ENCODE data around the gene CBR3. TPM values are rescaled to one million over a fixed set of nuclear protein-coding genes. Genes with fewer than 3 reads are reported as not detected.

The CBR3 gene
- total RNA-seq: 12.8 and 17.7 TPM in 2 replicates

GRCh38 chr21:36134803-36135390, at the start of gene CBR3:
Gene CBR3, plus strand, starts transcription at chr21:36135079. Its CDS starts 114 bp downstream, at chr21:36135193.
- peak within 1 kb of the TSS; percentile 77 for H3K4me3 ChIP-seq (ENCODE audit: low read depth, low read length)
- no peak for DNase-seq (ENCODE audit: low read depth)
- no peak for TF ChIP-seq CTCF (conservative IDR thresholded peaks at IDR 0.05; ENCODE audit: low read depth, low read length)

GRCh38 chr21:36087362-36088138, 47.3 kb upstream of the CBR3 start:
- DNase-seq (ENCODE audit: low read depth): no peak
- TF ChIP-seq CTCF (conservative IDR thresholded peaks at IDR 0.05; ENCODE audit: low read depth, low read length): peak; percentile 25
- H3K4me3 ChIP-seq (ENCODE audit: low read depth, low read length): no peak overlapping the region

GRCh38 chr21:36089946-36090345, 44.9 kb upstream of the CBR3 start:
- no peak for DNase-seq (ENCODE audit: low read depth)
- H3K4me3 ChIP-seq (ENCODE audit: low read depth, low read length): no peak overlapping the region
- TF ChIP-seq CTCF (conservative IDR thresholded peaks at IDR 0.05; ENCODE audit: low read depth, low read length): no peak

GRCh38 chr21:36092681-36093080, 42.2 kb upstream of the CBR3 start:
- no peak for DNase-seq (ENCODE audit: low read depth)
- H3K4me3 ChIP-seq (ENCODE audit: low read depth, low read length): no peak overlapping the region
- TF ChIP-seq CTCF (conservative IDR thresholded peaks at IDR 0.05; ENCODE audit: low read depth, low read length): no peak

- TF ChIP-seq CTCF (conservative IDR thresholded peaks at IDR 0.05; ENCODE audit: low read depth, low read length): no peak
- no peak for DNase-seq (ENCODE audit: low read depth)
- no peak overlapping the region for H3K4me3 ChIP-seq (ENCODE audit: low read depth, low read length)
These were observed 41.4 kb upstream of the CBR3 start for GRCh38 chr21:36093512-36093911.

- no peak overlapping the region for H3K4me3 ChIP-seq (ENCODE audit: low read depth, low read length)
- TF ChIP-seq CTCF (conservative IDR thresholded peaks at IDR 0.05; ENCODE audit: low read depth, low read length): no peak
- no peak for DNase-seq (ENCODE audit: low read depth)
These were observed 38.2 kb upstream of the CBR3 start for GRCh38 chr21:36096398-36097290.

All from epithelial cell of proximal tubule (primary cell).